HepG2 (cell line): ENCODE data around the gene BCKDHB. TPM values are rescaled to one million over a fixed set of nuclear protein-coding genes. Genes with fewer than 3 reads are reported as not detected.

Experiments used
- MED8 ChIP-seq: sonication (generic); formaldehyde crosslinking; IDR thresholded peaks from 2 replicates; pipeline ENCODE4 v1.8.1; 2023; ENCODE audit warnings: mild to moderate bottlenecking, missing genetic modification reagents; ENCODE audit not compliant: insufficient replicate concordance
- NFRKB ChIP-seq: fragments of 450-650 bp; IDR thresholded peaks from 2 replicates; pipeline ENCODE4 v1.6.1; 2017
- NKX3-1 ChIP-seq: sonication (generic); formaldehyde crosslinking; IDR thresholded peaks from 2 replicates; pipeline ENCODE4 v1.5.0; 2020; ENCODE audit warnings: missing genetic modification reagents
- RXRB ChIP-seq: IDR thresholded peaks from 2 replicates; pipeline ENCODE4 v1.6.1; 2016; ENCODE audit warnings: borderline replicate concordance, missing genetic modification reagents, missing compliant biosample characterization
- TEAD2 ChIP-seq: sonication (generic); formaldehyde crosslinking; IDR thresholded peaks from 2 replicates; pipeline ENCODE4 v1.9.0; 2021; ENCODE audit warnings: missing genetic modification reagents
- ZNF468 ChIP-seq: sonication (generic); formaldehyde crosslinking; IDR thresholded peaks from 2 replicates; pipeline ENCODE4 v1.8.0; 2022; ENCODE audit warnings: mild to moderate bottlenecking, moderate library complexity, missing genetic modification reagents
- polyA plus RNA-seq, 8 experiments: library from polyadenylated mRNA; depleted of rRNA in 3 of 8; stranded (reverse) in 7 of 8; unstranded in 1 of 8; fragments of >200 nt; fragmentation: Illumina TruSeq in 4 of 8; extraction: Trizol in 4 of 8; gene quantifications; 2 replicates each; pipeline versions ENCODE4 v1.2.1 to v1.2.3, GENCODE V29; 2011 to 2016; ENCODE audit warnings: low read depth in 4 of 8, missing spikeins in 1 of 8, mixed read lengths in 1 of 8; ENCODE audit not compliant: insufficient read depth in 1 of 8
- total RNA-seq, 5 experiments: library from RNA; depleted of rRNA; stranded (reverse); fragments of >200 nt; fragmentation: Illumina TruSeq; extraction: Trizol; gene quantifications; 2 replicates each; pipeline ENCODE4 v1.2.3, GENCODE V29; 2016; ENCODE audit warnings: low read depth in 1 of 5
- TF ChIP-seq, protein P1 (sequence below): sonication (generic); formaldehyde crosslinking; conservative IDR thresholded peaks from 2 replicates; pipeline ENCODE4 v1.4.0; 2020; ENCODE audit warnings: mild to moderate bottlenecking, missing genetic modification reagents, moderate library complexity
- TF ChIP-seq, protein P2 (sequence below): sonication (generic); formaldehyde crosslinking; IDR thresholded peaks from 2 replicates; pipeline ENCODE4 v1.8.0; 2022; ENCODE audit warnings: missing genetic modification reagents, mild to moderate bottlenecking, borderline replicate concordance
- TF ChIP-seq, protein P3 (sequence below): sonication (generic); formaldehyde crosslinking; IDR thresholded peaks from 2 replicates; pipeline ENCODE4 v1.4.0; 2020; ENCODE audit warnings: missing genetic modification reagents, mild to moderate bottlenecking, borderline replicate concordance

BCKDHB gene
- total and polyA plus RNA-seq, 2 of the 13 experiments (the other 11 are each of a cell fraction or from before 2014, with no cell fraction given) = 10.8 to 13.6 TPM

DNA sequence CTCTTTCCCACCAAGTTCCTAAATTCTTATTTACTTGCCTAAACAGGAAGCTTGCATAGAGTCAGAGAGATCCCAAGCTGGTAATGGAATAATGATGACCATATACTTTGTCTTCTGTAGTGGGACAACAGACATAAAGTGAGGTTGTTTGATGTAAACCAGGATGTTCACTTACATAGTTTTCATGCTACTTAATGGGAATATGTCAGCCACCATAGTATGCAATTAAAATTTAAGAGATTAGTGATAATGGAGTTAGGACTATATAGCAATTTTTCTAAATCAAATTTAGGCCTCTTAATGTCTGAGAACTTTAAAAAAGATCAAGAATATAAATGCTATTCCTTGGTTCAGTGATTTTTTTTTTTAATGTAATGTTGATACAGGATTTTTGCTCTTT lies 180.6 kb downstream of the BCKDHB start (continued):
- TF ChIP-seq, protein P1, sequence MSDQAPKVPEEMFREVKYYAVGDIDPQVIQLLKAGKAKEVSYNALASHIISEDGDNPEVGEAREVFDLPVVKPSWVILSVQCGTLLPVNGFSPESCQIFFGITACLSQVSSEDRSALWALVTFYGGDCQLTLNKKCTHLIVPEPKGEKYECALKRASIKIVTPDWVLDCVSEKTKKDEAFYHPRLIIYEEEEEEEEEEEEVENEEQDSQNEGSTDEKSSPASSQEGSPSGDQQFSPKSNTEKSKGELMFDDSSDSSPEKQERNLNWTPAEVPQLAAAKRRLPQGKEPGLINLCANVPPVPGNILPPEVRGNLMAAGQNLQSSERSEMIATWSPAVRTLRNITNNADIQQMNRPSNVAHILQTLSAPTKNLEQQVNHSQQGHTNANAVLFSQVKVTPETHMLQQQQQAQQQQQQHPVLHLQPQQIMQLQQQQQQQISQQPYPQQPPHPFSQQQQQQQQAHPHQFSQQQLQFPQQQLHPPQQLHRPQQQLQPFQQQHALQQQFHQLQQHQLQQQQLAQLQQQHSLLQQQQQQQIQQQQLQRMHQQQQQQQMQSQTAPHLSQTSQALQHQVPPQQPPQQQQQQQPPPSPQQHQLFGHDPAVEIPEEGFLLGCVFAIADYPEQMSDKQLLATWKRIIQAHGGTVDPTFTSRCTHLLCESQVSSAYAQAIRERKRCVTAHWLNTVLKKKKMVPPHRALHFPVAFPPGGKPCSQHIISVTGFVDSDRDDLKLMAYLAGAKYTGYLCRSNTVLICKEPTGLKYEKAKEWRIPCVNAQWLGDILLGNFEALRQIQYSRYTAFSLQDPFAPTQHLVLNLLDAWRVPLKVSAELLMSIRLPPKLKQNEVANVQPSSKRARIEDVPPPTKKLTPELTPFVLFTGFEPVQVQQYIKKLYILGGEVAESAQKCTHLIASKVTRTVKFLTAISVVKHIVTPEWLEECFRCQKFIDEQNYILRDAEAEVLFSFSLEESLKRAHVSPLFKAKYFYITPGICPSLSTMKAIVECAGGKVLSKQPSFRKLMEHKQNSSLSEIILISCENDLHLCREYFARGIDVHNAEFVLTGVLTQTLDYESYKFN (CRISPR knock-in tag) = no peak
- no peak for TF ChIP-seq NKX3-1 (CRISPR knock-in tag)
- TF ChIP-seq, protein P2, sequence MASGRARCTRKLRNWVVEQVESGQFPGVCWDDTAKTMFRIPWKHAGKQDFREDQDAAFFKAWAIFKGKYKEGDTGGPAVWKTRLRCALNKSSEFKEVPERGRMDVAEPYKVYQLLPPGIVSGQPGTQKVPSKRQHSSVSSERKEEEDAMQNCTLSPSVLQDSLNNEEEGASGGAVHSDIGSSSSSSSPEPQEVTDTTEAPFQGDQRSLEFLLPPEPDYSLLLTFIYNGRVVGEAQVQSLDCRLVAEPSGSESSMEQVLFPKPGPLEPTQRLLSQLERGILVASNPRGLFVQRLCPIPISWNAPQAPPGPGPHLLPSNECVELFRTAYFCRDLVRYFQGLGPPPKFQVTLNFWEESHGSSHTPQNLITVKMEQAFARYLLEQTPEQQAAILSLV = no peak
- no peak for TF ChIP-seq ZNF468 (CRISPR knock-in tag)
- TF ChIP-seq, protein P3, sequence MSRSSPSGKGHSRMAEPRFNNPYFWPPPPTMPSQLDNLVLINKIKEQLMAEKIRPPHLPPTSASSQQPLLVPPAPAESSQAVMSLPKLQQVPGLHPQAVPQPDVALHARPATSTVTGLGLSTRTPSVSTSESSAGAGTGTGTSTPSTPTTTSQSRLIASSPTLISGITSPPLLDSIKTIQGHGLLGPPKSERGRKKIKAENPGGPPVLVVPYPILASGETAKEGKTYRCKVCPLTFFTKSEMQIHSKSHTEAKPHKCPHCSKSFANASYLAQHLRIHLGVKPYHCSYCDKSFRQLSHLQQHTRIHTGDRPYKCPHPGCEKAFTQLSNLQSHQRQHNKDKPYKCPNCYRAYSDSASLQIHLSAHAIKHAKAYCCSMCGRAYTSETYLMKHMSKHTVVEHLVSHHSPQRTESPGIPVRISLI (CRISPR knock-in tag) = no peak
- no peak for TF ChIP-seq RXRB (CRISPR knock-in tag)
- no peak for TF ChIP-seq MED8 (CRISPR knock-in tag)
- TF ChIP-seq TEAD2 = no peak
- no peak for TF ChIP-seq NFRKB
